HuH-7.5 (cell line): ENCODE measurements around the gene TMEM25.
A peak's percentile ranks its signal among the peaks of the same experiment; 100 is the strongest.
"Not testable (repeated sequence)": the region's sequence is repeated elsewhere in the genome, so short reads cannot be mapped to it uniquely, and the experiment has no call there.

Experiments used
- DNase-seq: peaks from one replicate; pipeline ENCODE4 v3.0.0; 2011; ENCODE audit warnings: low spot score

The TMEM25 gene

GRCh38 chr11:118530683-118531596 is at the start of gene TMEM25:
TMEM25 (plus strand) TSS chr11:118531192; CDS start chr11:118531802, 610 bp downstream.
- DNase-seq: peak; percentile 86

- DNase-seq: not testable (repeated sequence)
Observed at GRCh38 chr11:118481238-118481637, 49.8 kb upstream of the TMEM25 start.

GRCh38 chr11:118484405-118484804 is 46.6 kb upstream of the TMEM25 start:
- no peak for DNase-seq

- DNase-seq: no peak
Observed at GRCh38 chr11:118485273-118485672, 45.7 kb upstream of the TMEM25 start.

GRCh38 chr11:118488480-118489109 is 42.4 kb upstream of the TMEM25 start:
- peak; percentile 55 for DNase-seq

- no peak for DNase-seq
Observed at GRCh38 chr11:118491041-118491440, 40.0 kb upstream of the TMEM25 start.

- no peak for DNase-seq
Observed at GRCh38 chr11:118497831-118498230, 33.2 kb upstream of the TMEM25 start.

GRCh38 chr11:118503216-118503615 is 27.8 kb upstream of the TMEM25 start:
- no peak for DNase-seq

GRCh38 chr11:118511601-118512000 is 19.4 kb upstream of the TMEM25 start:
- no peak for DNase-seq

GRCh38 chr11:118514103-118514502 is 16.9 kb upstream of the TMEM25 start:
- DNase-seq: no peak

GRCh38 chr11:118519549-118519948 is 11.4 kb upstream of the TMEM25 start:
- no peak for DNase-seq

- DNase-seq: no peak
Observed at GRCh38 chr11:118521892-118522311, 9.1 kb upstream of the TMEM25 start.

GRCh38 chr11:118522571-118523072 is 8.4 kb upstream of the TMEM25 start:
- DNase-seq: peak; percentile 66

GRCh38 chr11:118524356-118524755 is 6.6 kb upstream of the TMEM25 start:
- DNase-seq: no peak

GRCh38 chr11:118524757-118525470 is 6.1 kb upstream of the TMEM25 start:
- no peak for DNase-seq

- no peak for DNase-seq
Observed at GRCh38 chr11:118526688-118527087, 4.3 kb upstream of the TMEM25 start.

GRCh38 chr11:118527109-118527508 is 3.9 kb upstream of the TMEM25 start, which contains the start of gene TTC36:
TTC36 (plus strand) TSS chr11:118527474; CDS start chr11:118527495, 21 bp downstream.
- DNase-seq: no peak

GRCh38 chr11:118528511-118528910 is 2.5 kb upstream of the TMEM25 start:
- no peak for DNase-seq

- DNase-seq: no peak
Observed at GRCh38 chr11:118529584-118530175, 1.3 kb upstream of the TMEM25 start.

GRCh38 chr11:118530180-118530682 is 761 bp upstream of the TMEM25 start:
- DNase-seq: peak; percentile 44

GRCh38 chr11:118531597-118532084 is 649 bp downstream of the TMEM25 start:
- peak; percentile 29 for DNase-seq
